HG03439 (cell line): ENCODE measurements around the gene FKBP1A.
"Not testable (repeated sequence)": the region's sequence is repeated elsewhere in the genome, so short reads cannot be mapped to it uniquely, and the experiment has no call there.

Source experiments
- ATAC-seq: cut with Tn5 transposase; IDR thresholded peaks from one replicate; pipeline ENCODE4 v1.9.1; 2021; ENCODE audit warnings: mild to moderate bottlenecking, moderate library complexity; ENCODE audit not compliant: unreplicated experiment

The FKBP1A gene

DNA sequence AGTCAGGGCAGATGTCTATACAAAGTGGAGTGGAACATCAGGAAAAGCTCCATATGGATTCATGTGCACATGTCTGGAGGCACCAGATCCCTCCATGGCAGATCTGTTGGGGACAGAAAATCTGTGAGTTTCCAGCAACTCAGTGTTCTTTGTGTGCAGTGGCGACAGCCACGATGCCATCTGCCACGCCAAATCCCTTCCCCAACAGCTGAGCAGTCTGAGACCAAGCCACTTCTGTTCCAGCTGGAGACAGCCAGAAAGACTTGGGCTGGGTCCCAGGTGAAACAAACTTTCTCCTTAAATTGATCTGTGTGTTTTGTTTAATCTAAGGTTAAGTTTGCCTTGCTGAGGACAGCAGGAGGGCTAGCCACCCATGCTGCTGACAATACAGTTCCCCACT is 22.9 kb downstream of the FKBP1A start:
- no peak for ATAC-seq

DNA sequence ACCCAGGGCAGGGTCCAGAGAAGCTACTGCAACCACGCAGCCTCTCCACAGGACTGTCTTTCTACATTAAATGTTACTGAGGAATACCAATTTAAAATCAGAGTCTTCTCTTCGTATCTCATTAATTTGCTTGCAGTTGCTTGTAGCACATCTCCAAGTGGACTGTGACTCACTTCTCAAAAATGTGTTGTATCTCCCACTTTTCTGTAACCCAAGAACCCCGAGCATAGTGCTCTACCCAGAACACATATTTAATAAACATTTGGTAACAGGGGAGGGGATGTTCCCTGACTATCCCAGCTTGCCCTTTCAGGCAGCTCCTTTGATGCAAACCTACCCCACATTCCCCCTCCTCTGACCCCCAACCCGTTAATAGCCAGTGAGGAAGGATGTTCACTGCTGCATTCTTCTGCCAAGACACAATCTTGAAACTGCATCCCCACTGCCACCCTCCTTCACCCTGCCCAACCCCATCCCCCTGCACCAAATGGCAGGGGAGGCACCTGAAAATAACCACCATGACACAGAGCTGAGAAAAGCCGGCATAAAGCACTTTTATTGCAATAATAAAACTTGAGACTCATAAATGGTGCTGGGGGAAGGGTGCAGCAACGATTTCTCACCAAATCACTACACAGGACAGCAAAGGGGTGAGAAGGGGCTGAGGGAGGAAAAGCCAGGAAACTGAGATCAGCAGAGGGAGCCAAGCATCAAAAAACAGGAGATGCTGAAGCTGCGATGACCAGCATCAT is 24.2 kb downstream of the FKBP1A start:
- ATAC-seq, result no peak

DNA sequence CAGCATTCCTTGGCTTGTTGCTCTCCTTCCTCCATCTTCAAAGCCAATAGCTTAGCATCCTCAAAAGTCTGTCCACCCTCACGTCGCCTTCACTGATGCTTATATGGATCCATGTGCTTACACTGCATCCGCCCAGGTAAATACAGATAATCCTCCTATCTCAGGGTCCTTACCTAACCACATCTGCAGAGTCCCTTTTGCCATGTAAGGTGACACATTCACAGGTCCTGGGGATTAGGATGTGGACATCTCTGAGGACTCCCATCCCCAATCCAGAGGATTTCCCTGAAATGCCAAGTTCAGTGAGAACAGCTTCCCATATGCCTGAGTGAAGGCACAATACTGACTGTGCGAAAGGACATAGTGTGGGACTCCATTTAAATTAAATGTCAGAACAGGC is 25.4 kb downstream of the FKBP1A start:
- no peak for ATAC-seq

DNA sequence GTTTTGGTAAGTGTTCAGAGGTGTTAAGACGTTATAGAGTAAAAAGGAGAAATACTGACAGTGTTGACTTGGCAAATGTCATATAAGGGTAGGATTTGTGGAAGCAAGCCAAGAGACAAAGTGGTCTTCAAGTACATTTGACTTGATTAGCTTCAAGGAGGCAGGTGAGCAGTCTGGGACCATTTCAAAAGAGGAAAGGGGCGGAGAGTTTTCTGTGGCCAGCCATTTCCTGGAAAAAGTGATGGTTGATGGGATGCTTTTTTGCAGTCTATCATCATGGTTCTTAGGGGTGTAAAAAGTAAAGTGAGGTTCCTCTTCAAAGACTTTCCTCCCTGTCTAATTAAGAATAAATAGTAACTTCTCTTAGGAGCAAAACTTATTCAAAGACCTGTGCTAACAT is 28.7 kb downstream of the FKBP1A start:
- ATAC-seq, result no peak

DNA sequence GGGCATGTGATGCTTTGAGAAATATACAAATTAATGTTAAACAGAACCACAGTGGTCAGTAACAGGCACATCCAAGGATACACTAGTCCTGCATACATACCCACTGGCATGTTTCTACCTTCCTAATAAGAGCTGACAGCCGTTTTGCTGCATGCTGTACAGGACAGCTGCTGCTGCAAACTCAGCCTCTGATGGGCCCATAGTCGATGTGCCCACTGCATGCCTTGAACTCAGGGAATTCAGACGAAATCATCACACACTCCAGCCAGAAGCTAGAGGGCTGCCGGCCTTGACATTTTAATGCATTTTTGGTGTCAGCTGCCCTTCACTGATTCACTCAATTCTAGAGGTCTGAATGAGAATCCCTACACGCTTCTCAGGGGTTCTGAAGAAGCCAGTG is 29.3 kb downstream of the FKBP1A start:
- ATAC-seq, result no peak

DNA sequence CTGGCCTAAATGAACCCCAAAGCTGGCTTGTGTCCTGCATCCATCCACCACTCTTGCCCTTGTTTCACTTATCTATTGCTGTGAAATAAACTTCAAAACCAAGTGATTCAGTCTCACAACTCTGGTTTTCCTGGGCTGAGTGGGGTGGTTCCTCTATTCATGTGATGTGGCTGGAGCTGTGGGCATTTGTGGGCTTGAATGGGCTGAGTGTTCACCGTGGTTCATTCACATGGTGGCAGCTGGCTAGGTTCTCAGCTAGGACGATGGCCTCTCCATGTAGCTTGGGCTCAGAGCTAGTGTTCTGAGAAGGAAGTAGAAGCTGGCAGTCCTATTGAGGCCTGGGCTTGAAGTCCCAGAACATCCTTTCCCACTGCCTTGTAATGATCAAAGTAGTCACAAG is 30.4 kb downstream of the FKBP1A start:
- ATAC-seq, result no peak

DNA sequence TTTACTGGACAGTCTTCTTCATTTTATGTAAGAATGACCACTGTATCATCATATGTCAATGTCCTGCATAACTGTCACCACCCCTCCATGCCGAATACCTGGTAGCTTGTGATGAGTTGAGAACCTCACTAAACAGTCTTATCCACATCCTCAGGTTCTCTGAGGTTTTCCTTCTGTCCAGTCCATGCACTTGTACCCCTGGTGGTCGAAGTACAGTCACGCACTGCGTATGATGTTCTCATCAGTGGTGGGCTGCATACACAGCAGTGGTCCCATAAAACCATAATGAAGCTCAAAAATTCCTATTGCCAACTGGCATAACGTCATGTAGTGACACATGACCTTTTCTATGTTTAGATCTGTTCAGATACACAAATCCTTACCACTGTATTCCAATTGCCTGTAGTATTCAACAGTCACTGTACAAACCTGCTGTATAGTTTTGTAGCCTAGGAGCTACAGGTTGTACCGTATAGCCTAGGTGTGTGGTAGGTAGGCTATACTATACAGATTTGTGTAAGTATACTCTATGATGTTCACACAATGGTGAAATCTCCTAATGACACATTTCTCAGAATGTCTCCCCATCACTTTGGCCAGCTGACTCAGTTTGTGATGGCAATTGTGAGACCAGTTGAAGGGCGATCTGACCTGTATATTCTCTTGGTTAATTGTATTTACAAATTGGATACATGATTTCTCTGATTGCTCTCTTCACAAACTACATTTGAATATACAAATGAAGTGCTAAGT is 32.6 kb downstream of the FKBP1A start:
- no peak for ATAC-seq

DNA sequence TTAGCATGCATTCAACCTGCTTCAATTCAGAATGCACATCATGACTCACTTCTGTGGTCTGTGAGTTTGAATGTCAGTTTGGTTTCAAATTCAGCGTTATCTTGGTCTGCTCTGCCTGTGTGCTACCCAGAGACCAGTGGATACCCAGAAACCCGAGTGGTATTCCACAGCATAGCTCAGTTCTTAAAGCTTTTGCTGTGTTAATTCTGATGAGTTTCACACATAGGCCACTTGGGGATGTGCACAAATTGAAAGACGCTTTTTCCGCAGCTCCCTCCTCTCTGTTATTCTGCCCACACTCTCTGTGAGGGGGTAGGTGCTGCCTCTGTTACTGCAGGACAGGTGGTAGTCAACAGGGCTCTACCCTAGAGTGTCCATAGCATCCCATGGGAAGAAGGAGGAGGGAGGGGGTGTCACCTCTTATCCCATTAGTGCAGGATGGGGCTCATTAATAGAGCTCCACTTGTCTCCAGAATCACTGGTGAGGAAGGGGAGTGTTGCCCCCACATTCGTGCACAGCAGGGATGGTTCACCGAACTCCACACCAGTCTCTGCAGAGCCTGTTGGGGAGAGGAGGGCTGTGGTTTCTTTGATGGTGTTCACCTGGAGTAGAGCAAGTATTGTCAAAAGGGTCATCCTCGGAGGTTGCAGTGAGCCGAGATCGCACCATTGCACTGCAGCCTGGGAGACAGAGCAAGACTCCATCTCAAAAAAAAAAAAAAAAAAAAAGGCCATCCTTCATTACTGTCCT is 34.8 kb downstream of the FKBP1A start:
- no peak for ATAC-seq

DNA sequence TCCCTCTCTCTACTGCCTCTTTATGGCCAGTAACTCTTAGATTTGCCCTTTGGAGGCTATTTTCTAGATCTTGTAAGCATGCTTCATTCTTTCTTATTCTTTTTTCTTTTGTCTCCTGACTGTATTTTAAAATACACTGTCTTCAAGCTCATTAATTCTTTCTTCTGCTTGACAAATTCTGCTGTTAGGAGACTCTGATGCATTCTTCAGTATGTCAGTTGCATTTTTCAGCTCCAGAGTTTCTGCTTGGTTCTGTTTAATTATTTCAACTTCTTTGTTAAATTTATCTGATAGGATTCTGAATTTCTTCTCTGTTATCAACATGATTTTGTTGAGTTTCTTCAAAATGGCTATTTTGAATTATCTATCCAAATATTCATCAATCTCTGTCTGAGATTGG is 38.9 kb downstream of the FKBP1A start:
- ATAC-seq, result no peak

DNA sequence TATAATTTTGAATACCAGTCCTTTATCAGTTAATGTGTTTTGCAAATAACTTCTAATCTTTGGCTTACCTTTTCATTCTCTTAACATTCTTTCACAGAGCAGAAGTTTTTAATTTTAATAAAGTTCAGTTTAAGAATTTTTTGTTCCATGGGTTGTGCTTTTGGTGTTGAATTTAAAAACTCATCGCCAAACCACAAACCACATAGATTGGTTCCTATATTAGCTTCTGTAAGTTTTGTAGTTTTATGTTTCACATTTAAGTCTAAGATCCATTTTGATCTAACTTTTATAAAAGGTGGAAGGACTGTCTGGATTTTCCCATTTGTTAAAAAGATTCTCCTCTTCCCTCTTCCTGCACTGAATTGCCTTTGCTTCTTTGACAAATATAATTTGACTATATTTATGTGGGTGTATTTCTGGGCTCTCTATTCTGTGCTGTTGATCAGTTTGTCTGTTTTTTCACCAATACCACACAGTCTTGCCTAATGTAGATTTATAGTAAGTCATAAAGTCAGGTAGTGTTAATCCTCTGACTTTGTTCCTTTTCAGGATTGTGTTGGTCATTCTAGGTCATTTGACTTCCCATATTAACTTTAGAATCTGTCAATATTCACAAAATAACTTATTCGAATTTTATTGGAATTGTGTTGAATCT is 46.4 kb downstream of the FKBP1A start:
- ATAC-seq, result no peak

DNA sequence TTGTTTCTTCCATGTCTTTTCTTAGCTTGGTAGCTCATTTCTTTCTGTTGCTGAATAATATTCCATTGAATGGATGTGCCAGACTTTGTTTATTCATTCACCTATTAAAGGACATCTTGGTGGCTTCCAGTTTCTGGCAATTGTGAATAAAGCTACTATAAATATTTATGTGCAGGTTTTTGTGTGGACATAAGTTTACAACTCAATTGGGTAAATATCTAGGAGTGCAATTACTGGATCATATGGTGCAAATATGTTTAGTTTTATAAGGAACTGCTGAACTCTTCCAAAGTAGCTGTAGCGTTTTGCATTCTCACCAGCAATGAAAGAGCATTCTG is 47.1 kb downstream of the FKBP1A start:
- no peak for ATAC-seq

DNA sequence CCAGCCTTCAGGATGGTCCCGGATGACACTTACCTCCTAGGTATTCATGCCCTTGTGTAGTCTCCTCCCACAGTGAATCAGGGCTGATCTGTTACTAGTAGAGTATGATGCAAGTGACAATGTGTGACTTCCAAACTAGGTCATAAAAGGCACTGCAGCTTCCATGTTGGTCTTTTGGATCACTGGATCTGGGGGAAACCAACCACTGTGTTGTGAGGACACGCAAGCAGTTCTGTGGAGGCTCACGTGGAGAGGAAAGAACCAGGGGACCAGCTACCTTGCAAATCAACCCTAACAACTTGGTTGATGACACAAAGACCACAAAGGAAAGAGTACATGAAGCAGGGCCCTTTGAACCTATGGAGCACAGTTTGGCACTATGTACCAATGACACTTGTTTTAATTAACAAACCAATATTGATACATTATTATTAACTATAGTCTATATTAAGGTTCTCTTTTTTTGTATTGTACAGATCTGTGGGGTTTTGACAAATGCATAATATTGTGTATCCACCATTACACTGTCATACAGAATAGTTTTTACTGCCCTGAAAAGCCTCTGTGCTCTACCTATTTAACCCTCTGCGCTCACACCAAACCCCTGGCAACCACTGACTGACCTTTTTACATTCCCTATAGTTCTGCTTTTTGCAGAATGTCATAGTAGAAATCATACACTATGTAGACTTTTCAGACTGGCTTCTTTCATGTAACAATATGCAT is 47.7 kb downstream of the FKBP1A start:
- ATAC-seq, result no peak

DNA sequence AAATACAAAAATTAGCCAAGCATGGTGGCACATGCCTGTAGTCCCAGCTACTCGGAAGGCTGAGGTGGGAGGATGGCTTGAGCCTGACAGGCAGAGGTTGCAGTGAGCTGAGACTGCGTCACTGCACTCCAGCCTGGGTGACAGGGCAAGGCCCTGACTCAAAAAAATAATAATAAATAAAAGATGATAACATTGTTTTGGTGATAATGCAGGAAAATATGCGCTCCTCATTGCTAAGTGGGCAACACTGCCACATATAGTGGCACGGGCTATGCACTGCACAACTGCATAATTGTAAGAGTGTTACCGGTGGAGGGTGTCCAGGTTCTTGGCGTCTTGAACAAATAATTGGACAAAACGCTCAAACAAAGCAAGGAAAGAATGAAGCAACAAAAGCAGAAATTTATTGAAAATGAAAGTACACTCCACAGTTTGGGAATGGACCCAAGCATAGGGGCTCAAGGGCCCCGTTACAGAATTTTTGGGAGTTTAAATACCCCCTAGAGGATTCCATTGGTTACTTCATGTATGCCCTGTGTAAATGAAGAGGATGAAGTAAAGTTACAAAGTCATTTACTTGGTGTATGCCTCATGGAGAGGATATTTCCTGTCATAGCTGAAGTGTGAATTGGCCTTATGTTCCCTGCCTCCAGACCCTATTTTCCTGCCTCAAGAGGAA is 49.3 kb downstream of the FKBP1A start:
- ATAC-seq, result not testable (repeated sequence)

DNA sequence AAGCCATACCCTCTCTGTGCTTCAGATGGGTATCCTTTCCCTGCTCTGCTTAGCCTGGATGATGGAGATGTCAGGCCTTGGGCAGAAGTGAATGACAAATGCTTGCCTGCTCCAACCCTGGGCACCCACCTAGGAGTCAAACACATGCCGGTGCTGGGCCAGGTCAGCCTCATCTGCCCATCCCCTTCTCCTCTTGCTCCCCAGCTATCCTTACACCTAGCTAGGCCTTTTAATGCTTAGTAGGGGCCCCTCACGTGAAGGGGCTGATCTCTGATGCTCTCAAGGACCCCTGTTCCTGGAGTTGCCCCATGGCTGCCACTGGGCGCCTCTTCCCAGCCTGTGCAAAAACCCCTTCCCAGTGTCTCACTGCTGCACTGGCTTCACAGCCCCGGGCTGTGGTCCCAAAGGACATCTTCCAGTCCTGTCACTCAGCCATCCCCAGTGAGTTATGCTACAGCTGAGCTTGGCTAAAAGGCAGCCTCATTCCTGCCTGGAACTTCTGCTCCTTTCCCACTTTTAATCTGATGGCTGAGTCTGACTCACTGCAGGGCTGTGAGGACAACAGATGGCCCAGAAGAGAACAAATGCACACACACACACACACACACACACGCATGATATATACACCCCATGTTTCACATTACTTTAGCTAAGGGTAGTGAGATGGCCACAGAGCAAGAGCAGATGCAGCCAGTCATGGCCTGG is 51.1 kb downstream of the FKBP1A start:
- ATAC-seq, result no peak

DNA sequence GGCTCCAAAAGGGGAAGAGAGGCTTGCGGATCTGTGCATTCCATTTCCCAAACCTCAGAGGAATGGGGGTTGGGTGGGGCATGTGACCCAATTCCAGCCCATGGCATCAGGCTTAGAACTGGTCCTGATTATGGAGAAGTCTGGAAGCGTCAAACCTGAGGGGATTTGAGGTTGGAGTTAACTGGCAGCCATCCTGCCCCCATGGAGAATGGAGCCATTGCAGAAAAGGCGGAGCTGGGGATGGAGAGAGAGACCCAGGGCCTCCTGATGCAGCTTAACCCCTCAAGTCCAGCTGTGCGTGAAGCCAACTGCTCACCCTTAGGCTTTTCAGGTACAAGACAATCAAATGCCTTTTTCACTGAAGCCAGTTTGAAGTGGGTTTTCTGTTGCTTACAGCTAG is 54.1 kb downstream of the FKBP1A start:
- ATAC-seq, result no peak

DNA sequence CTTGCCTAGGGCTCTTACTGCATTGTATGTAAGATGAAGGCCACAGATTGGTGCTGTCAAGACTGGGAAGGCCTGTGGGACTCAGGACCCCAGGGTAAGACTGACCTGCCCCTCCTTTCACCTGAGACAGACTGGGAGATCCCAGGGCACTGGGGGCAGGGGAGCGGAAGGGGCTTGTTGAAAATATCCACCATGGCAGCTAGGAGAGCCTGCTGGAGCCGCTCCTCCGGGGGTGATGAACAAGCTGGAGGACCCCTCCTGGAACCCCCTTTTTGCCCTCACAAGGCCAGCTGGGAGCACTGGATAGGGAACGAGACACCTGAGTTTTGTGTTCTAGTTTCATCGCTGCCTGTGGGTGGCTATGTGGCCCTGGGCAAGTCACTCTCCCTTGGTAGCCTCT is 54.8 kb downstream of the FKBP1A start:
- ATAC-seq, result no peak

DNA sequence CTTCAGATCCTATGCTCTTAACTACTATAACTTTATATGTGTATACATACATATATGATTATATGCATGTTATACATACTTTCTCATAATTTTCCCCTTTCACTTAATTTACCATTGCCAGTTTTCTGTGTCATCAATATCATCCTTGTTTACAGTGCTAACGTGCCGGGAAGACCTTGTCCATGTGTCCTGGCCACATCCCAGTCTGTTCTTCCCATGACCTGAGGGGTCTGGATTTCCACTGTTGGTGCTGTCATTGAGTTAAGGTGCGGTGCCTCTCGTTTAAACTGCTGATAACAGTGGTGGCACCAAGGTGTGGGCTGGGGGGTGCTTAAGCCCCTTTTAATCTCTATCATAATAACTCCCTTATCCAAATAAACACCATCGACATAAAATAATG is 55.4 kb downstream of the FKBP1A start:
- no peak for ATAC-seq

DNA sequence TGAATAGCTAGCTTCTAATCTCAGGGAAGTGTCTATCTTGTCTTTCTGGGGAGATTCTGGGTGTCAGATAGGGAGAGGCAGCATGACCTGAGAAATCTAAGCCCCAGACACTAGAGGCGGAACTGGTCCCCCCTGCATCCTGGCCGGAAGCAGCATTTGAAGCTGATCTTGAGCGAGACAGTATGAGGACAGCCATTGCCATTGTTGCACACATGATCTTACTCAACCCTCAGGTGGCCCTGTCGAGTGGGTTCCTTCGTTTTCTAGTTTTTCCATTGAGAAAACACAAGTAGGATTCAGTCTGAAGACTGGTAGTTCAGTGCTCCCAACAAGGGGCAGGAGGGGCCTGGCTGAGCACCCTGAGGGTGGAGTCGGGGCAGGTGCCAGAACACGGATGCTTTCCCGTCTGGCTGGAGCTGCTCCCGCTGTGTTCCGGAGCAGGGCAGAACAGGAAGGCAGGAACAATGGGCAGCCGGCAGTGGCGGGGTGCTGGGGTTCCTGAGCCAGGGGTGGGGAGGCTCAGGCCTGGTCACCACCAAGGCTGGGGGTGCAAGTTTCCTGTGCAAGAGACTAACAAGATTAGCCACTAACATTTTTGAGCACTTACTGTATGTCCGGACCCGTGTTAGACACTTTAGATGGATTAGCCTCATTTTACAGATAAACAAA is 56.0 kb downstream of the FKBP1A start:
- ATAC-seq, result no peak
